ENCODE results near the gene CBR1. TPM values are rescaled to one million over a fixed set of nuclear protein-coding genes. Genes with fewer than 3 reads are reported as not detected.

CBR1 gene
- total RNA-seq, 1 donor from 2014 or later, result 111 TPM

GRCh38 chr21:36061445-36061844 is 8.4 kb upstream of the CBR1 start:
- FAIRE-seq (no peak), DNase-seq (ENCODE audit: low read depth) (no peak)
- Histone ChIP-seq H3K36me3 (ENCODE audit: control insufficient read depth, insufficient read depth, low read length) (peaks cover 4% of the 10 kb centered on the region), H3K27me3 (ENCODE audit: control insufficient read depth, insufficient read depth, low read length) (no peaks in the 10 kb centered on the region), H3K4me3 (ENCODE audit: low read depth, low read length) (no peak overlapping the region)
- TF ChIP-seq CTCF (IDR thresholded peaks at IDR 0.05; ENCODE audit: insufficient read depth, low read length, severe bottlenecking), result no peak

GRCh38 chr21:36063375-36064084 is 6.3 kb upstream of the CBR1 start:
- TF ChIP-seq CTCF (IDR thresholded peaks at IDR 0.05; ENCODE audit: insufficient read depth, low read length, severe bottlenecking), result no peak
- no peaks in the 10 kb centered on the region for H3K36me3 ChIP-seq (ENCODE audit: control insufficient read depth, insufficient read depth, low read length)
- DNase-seq (ENCODE audit: low read depth) (no peak), FAIRE-seq (no peak)
- no peak overlapping the region for H3K4me3 ChIP-seq (ENCODE audit: low read depth, low read length)
- H3K27me3 ChIP-seq (ENCODE audit: control insufficient read depth, insufficient read depth, low read length), result no peaks in the 10 kb centered on the region

GRCh38 chr21:36064085-36064460 is 5.8 kb upstream of the CBR1 start:
- Histone ChIP-seq H3K4me3 (ENCODE audit: low read depth, low read length) (no peak overlapping the region), H3K27me3 (ENCODE audit: control insufficient read depth, insufficient read depth, low read length) (no peaks in the 10 kb centered on the region), H3K36me3 (ENCODE audit: control insufficient read depth, insufficient read depth, low read length) (no peaks in the 10 kb centered on the region)
- DNase-seq (ENCODE audit: low read depth), result no peak
- TF ChIP-seq CTCF (IDR thresholded peaks at IDR 0.05; ENCODE audit: insufficient read depth, low read length, severe bottlenecking), result no peak
- no peak for FAIRE-seq

GRCh38 chr21:36065497-36066036 is 4.3 kb upstream of the CBR1 start:
- H3K4me3 ChIP-seq (ENCODE audit: low read depth, low read length), result no peak overlapping the region
- H3K36me3 ChIP-seq (ENCODE audit: control insufficient read depth, insufficient read depth, low read length), result no peaks in the 10 kb centered on the region
- H3K27me3 ChIP-seq (ENCODE audit: control insufficient read depth, insufficient read depth, low read length), result no peaks in the 10 kb centered on the region
- no peak for TF ChIP-seq CTCF (IDR thresholded peaks at IDR 0.05; ENCODE audit: insufficient read depth, low read length, severe bottlenecking)
- DNase-seq (ENCODE audit: low read depth) (peak; percentile 74), FAIRE-seq (no peak)

- Histone ChIP-seq H3K27me3 (ENCODE audit: control insufficient read depth, insufficient read depth, low read length) (no peaks in the 10 kb centered on the region), H3K36me3 (ENCODE audit: control insufficient read depth, insufficient read depth, low read length) (peaks cover 11% of the 10 kb centered on the region), H3K4me3 (ENCODE audit: low read depth, low read length) (no peak overlapping the region)
- DNase-seq (ENCODE audit: low read depth) (no peak), FAIRE-seq (no peak)
- no peak for TF ChIP-seq CTCF (IDR thresholded peaks at IDR 0.05; ENCODE audit: insufficient read depth, low read length, severe bottlenecking)
Measured at GRCh38 chr21:36068748-36069398, 951 bp upstream of the CBR1 start.

Data from bronchial epithelial cell (primary cell).